Measurements from ENCODE around the gene ASTN2. TPM values are rescaled to one million over a fixed set of nuclear protein-coding genes. Genes with fewer than 3 reads are reported as not detected.

Gene ASTN2
- total and polyA plus RNA-seq, 2 experiments from 2014 or later, result 7.0 to 24.6 TPM

GRCh38 chr9:116477584-116478141, 937.2 kb downstream of the ASTN2 start:
- H3K27ac Mint-ChIP-seq, result 0 out of 2 replicates have a peak overlapping the region, but pooled peaks have one; percentile 8
- no peak overlapping the region for H3K27ac ChIP-seq (ENCODE audit: low read depth)
- H3K4me3 ChIP-seq, result no peak overlapping the region

GRCh38 chr9:116476935-116477381, 937.9 kb downstream of the ASTN2 start:
- H3K36me3 Mint-ChIP-seq (ENCODE audit: low read depth), result peaks cover 3% of the 10 kb centered on the region; the same call in 1 of the 3 replicates
- H3K9me3 Mint-ChIP-seq, result no peaks in the 10 kb centered on the region
- Histone ChIP-seq H3K4me3 (no peak overlapping the region), H2AFZ (no peak overlapping the region), H3K27ac (ENCODE audit: low read depth) (no peak overlapping the region), H3K4me2 (no peak overlapping the region), H3K27me3 (ENCODE audit: insufficient read depth) (no peaks in the 10 kb centered on the region), H4K20me1 (replicated peaks; ENCODE audit: insufficient read depth) (no peaks in the 10 kb centered on the region), H3K4me1 (ENCODE audit: insufficient read depth) (peaks cover 18% of the 10 kb centered on the region), H3K79me2 (replicated peaks; ENCODE audit: insufficient read depth) (no peaks in the 10 kb centered on the region), H3K9me2 (ENCODE audit: insufficient read depth) (0 out of 2 replicates have a peak, but pooled peaks cover 10% of the 10 kb centered on the region), H3K36me3 (ENCODE audit: insufficient read depth) (no peaks in the 10 kb centered on the region), H3F3A (replicated peaks; ENCODE audit: low read depth) (no peaks in the 10 kb centered on the region)
- H3K4me3 Mint-ChIP-seq, result no peak overlapping the region
- DNase-seq (ENCODE audit: low spot score), result no peak
- peak; percentile 70 for ATAC-seq
- peaks cover 7% of the 10 kb centered on the region for H3K27me3 Mint-ChIP-seq (ENCODE audit: insufficient read depth, low read depth, poor library complexity)
- no peak overlapping the region for H3K27ac Mint-ChIP-seq
- peaks cover 26% of the 10 kb centered on the region for H3K4me1 Mint-ChIP-seq
- TF ChIP-seq CTCF (conservative IDR thresholded peaks at IDR 0.05; ENCODE audit: low read depth in 2 of 2) (no peak), EZH2phosphoT487 (IDR thresholded peaks at IDR 0.05; ENCODE audit: unreplicated experiment) (no peak), JUNB (IDR thresholded peaks at IDR 0.05; ENCODE audit: unreplicated experiment) (no peak), NANOG (IDR thresholded peaks at IDR 0.05; ENCODE audit: borderline replicate concordance) (no peak), ZNF114 (CRISPR knock-in tag; IDR thresholded peaks at IDR 0.05) (no peak), CREB1 (CRISPR knock-in tag; IDR thresholded peaks at IDR 0.05; ENCODE audit: low read depth) (no peak), REST (IDR thresholded peaks at IDR 0.05; ENCODE audit: unreplicated experiment) (no peak), POLR2AphosphoS5 (IDR thresholded peaks at IDR 0.05; ENCODE audit: low read depth) (no peak), STAT1 (IDR thresholded peaks at IDR 0.05; ENCODE audit: unreplicated experiment) (no peak), ETS1 (IDR thresholded peaks at IDR 0.05) (no peak), ZNF331 (CRISPR knock-in tag; IDR thresholded peaks at IDR 0.05; ENCODE audit: low read depth) (no peak), EZH2 (IDR thresholded peaks at IDR 0.05; ENCODE audit: low read depth, unreplicated experiment) (no peak)

More at GRCh38 chr9:116477584-116478141, 937.2 kb downstream of the ASTN2 start:
- H3K36me3 ChIP-seq (ENCODE audit: insufficient read depth), result no peaks in the 10 kb centered on the region
- Mint-ChIP-seq H3K4me1 (peaks cover 25% of the 10 kb centered on the region), H3K36me3 (ENCODE audit: low read depth) (peaks cover 3% of the 10 kb centered on the region; the same call in 1 of the 3 replicates), H3K4me3 (no peak overlapping the region), H3K9me3 (no peaks in the 10 kb centered on the region), H3K27me3 (ENCODE audit: insufficient read depth, low read depth, poor library complexity) (peaks cover 7% of the 10 kb centered on the region)
- H2AFZ ChIP-seq, result no peak overlapping the region
- H3K79me2 ChIP-seq (replicated peaks; ENCODE audit: insufficient read depth), result no peaks in the 10 kb centered on the region
- H3K4me1 ChIP-seq (ENCODE audit: insufficient read depth), result peaks cover 14% of the 10 kb centered on the region
- no peak overlapping the region for H3K4me2 ChIP-seq
- no peaks in the 10 kb centered on the region for H3F3A ChIP-seq (replicated peaks; ENCODE audit: low read depth)
- TF ChIP-seq ETS1 (IDR thresholded peaks at IDR 0.05) (no peak), CREB1 (CRISPR knock-in tag; IDR thresholded peaks at IDR 0.05; ENCODE audit: low read depth) (no peak)
- no peak for DNase-seq (ENCODE audit: low spot score)
- H3K9me2 ChIP-seq (ENCODE audit: insufficient read depth), result 0 out of 2 replicates have a peak, but pooled peaks cover 10% of the 10 kb centered on the region
- H3K27me3 ChIP-seq (ENCODE audit: insufficient read depth), result no peaks in the 10 kb centered on the region
- no peaks in the 10 kb centered on the region for H4K20me1 ChIP-seq (replicated peaks; ENCODE audit: insufficient read depth)
- no peak for ATAC-seq

Measured in GM23338 (cell line).